HG02852 (cell line): ENCODE results near the gene DIS3L.
"Not testable (repeated sequence)": the region's sequence is repeated elsewhere in the genome, so short reads cannot be mapped to it uniquely, and the experiment has no call there.

Experiments
- ATAC-seq: cut with Tn5 transposase; IDR thresholded peaks from one replicate; pipeline ENCODE4 v1.9.1; 2021; ENCODE audit warnings: mild to moderate bottlenecking, moderate library complexity; ENCODE audit not compliant: unreplicated experiment

The DIS3L gene

DNA sequence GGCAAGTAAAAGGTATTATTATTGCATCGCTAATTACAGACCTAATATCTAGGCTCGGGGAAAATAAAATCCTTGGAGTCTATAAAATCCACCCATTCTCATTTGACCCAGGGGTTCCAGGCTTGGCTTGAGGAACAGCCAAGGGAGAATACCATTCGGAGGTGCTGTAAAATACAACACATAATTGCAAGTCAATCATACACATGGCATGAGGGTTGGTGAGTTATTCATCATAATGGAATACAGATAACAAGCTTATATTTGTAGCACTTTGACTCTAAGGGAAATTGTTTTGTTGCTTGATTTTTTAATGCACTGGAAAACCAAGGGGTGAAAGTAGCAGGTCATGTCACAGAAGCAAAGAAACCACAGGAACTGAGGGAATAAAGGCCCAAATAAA lies 16.8 kb upstream of the DIS3L start:
- no peak for ATAC-seq

DNA sequence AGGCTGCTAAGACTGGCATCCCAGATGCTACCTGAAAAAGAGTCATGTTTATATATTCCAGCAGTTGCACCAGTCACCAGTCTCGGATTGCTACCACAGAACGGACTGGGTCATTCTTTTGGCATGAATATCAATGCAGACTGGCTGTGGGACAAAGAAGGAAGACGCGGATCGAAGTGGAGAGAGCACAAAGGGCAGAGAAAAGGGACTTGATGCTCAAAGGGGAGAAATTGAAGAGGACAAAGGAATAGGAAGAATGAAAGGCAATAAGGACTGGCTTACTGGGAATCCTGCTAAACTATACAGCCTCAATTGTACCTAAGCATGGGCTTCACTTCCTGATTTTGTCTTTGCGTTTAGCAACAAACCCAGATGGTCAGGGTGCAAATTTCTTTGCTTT lies 15.3 kb upstream of the DIS3L start:
- no peak for ATAC-seq

DNA sequence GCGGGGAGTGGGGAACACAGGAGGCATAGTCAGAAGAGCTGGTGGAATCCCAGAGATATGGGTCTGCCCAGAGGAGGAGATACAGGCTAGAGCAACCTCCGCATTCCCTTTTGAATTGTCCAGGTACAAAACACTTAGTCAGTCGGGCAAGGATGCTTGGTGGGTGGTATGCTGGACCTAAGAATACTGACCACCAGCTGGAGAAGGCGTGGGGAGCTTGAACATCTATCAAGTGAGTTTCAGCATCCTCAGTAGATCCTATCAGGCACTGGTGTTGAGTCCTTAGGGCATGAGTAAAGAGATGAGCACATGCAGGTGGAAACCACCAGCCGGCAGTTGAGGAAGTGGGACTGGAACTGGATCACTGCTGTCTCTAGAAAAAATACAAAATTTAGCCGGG lies 14.7 kb upstream of the DIS3L start:
- ATAC-seq, result no peak

- no peak for ATAC-seq
Measured at GRCh38 chr15:66284271-66284670, 9.1 kb upstream of the DIS3L start.

- no peak for ATAC-seq
Measured at GRCh38 chr15:66285533-66286280, 7.7 kb upstream of the DIS3L start.

- ATAC-seq, result no peak
Measured at GRCh38 chr15:66287461-66288057, 5.8 kb upstream of the DIS3L start.

- no peak for ATAC-seq
Measured at GRCh38 chr15:66288093-66288492, 5.3 kb upstream of the DIS3L start.

GRCh38 chr15:66288551-66289185 lies 4.7 kb upstream of the DIS3L start:
- ATAC-seq, result no peak

- no peak for ATAC-seq
Measured at GRCh38 chr15:66290007-66290406, 3.4 kb upstream of the DIS3L start.

GRCh38 chr15:66290518-66290917 lies 2.9 kb upstream of the DIS3L start:
- no peak for ATAC-seq

DNA sequence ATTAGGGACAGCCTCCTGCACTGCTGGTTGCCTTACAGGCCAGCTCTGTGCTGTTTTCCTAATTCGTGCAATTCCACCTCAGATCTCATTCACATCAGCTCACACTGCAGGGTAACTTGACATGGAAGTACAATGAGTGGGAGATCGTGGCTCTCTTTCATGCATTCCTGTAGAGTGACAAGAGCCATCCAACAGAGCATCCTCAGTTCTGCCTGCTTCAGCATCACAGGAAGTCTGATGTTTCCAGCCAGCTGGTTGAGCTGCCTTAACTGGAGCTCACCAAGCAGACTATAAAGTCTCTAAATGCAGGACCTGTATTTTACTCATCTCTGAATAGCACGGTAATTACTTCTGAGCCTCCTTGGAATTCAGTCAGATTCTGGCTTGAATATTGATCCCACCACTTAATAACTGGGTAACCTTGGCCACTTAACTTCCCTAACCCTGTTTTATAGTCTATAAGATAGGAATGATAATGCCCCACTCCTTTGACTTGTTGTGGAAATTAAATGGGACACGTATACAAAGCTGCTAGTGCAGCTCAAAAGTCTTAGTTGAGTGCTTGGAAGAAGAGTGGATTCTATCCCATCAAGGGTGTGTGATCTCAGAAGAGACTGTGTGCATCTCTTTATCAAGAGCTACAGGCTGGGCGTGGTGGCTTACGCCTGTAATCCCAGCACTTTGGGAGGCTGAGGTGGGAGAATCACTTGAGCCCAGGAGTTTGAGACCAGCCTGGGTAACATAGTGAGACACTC lies 1.4 kb upstream of the DIS3L start:
- no peak for ATAC-seq

DNA sequence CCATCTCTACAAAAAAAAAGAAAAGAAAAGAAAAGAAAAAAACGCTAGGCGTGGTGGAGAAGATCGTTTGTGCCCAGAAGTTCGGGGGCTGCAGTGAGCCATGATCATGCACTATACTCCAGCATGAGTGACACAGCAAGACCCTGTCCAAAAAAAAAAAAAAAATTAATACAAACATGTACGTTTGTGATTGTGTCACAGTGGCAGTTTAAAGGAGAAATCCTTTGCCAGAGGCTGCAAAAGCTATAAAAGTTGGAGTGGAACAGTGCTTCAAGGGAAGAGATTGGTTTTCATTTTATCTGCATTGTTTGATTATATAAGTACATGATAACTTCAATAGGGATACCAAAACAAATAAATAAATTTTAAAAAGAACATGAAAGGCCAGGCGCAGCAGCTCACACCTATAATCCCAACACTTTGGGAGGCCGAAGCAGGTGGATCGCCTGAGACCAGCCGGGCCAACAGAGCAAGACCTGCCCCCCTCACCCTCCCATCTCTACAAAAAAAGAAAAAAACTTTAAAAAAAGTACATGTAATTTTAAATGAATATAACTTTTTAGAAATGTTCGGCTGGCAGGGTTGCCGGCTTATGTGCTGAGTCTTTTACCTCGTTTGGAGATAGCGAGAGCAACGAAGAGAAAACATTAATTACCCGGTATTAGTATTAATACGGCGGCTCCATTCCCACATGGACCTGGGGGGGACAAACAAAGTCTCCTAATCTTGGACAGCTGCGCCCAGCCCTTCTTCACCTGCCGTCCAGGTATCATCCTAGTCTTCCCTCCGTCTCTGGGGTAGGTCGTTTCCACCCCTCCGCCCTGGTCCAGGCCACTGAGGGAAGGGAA lies 573 bp upstream of the DIS3L start:
- ATAC-seq, result peak; percentile 15

DNA sequence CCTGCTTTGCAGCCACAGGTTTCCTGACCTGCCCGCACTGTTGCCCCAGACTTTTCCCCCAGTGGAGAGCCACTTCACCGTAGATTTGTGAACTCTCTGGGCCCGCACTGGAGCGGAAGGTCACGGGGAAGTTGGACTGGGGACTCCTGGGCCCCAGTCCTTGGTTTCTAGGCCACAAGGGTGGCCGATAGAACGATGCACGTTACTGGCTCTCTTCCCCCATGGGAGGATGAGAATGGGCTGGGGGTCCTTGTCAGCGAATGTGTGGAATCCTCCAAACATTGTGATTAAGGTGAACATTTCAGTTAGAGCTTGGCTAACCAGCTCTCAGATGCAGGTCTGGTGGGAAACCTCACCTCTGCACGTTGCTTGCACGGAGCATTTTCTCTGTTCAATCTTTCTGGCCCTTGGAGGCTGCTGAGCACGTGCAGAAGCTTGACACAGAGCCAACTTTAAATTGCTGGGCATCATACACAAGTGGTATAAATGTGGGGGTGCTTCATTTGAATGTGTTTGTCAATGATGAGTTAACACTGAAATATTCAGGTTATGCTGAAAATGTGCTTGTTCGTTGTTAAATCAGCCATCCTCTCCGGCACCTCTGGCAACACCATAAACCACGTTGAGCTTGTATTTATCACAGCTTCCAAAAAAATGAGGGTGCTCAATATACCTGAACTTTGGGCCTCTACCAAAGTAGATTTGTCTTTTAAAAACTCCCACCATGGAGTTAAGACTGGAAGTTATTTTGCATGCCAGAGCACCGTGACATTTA lies 976 bp downstream of the DIS3L start:
- ATAC-seq, result peak; percentile 9

DNA sequence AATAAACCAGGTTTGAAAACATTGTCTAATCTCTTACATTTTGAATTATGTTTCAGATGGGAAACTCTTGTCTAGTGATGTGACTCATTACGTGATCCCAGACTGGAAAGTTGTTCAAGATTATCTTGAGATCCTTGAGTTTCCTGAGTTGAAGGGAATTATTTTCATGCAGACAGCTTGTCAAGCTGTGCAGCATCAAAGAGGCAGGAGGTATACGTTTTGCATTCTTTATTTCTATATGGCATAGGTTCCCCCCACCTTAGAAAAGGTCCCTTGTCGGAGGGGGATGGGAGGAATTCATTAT lies 1.5 kb downstream of the DIS3L start:
- no peak for ATAC-seq

GRCh38 chr15:66296186-66296585 lies 2.8 kb downstream of the DIS3L start:
- ATAC-seq, result no peak

- no peak for ATAC-seq
Measured at GRCh38 chr15:66298803-66299251, 5.5 kb downstream of the DIS3L start.

DNA sequence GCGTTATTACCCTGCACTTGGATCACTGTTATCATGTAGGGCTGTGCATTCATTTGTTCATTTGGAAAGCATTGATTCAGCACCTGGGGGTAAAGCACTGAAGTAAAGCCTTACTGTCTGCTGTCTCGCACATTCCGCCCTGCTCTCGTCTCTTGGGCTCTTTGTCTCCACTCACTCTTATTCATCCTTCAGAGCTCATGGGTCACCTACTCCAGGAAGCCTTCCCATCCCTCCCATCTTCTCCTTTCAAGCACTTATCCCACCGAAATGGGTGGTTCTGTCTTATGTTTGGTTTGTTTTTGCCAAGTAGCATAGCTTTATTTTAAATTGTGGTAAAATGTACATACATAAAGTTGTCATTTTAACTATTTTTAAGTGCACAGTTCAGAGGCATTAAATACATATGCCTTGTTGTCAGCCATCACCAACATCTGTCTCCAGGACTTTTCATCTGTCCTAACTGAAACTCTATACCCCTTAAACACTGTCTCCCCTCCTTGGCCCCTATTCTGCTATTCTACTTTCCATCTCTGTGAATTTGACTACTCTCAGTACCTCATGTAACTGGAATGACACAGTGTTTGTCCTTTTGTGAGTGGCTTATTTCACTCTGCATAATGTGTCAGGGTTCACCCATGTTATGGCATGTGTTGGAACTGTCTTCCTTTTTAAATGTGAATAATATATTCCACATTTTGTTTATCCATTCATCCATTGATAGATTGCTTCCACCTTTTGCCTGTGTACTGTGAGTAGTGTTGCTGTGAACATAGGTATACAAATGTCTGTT lies 9.3 kb downstream of the DIS3L start:
- ATAC-seq, result no peak

GRCh38 chr15:66304425-66304824 lies 11.1 kb downstream of the DIS3L start:
- not testable (repeated sequence) for ATAC-seq

DNA sequence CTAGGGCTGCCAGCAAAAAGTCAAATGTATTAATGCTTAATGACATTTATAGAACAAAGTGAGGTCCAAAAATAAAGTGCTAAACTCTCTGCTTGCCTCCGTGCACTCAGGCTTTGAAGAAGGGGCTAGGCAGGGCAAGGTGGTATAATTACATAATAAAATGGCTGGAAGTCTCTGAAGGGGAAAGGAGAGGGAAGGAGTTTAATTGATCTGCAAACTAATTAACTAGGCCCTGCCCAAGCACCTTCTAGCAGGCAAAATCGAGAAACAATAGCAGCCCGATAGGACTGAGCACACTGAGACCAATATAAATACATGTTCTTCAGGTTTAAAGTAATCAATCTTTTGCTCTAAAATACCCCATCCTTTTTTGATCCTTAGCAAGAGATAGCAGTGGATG lies 13.0 kb downstream of the DIS3L start:
- no peak for ATAC-seq
